GM19238 (cell line): Measurements from ENCODE around the gene FANCC.
"Not testable (repeated sequence)": the region's sequence is repeated elsewhere in the genome, so short reads cannot be mapped to it uniquely, and the experiment has no call there.

Source experiments
- DNase-seq: peaks from one replicate; pipeline ENCODE4 v3.0.0; 2011; ENCODE audit warnings: low spot score; ENCODE audit not compliant: insufficient read length

FANCC gene

GRCh38 chr9:95330720-95331404, 13.4 kb upstream of the FANCC start:
- DNase-seq = no peak

GRCh38 chr9:95329061-95329460, 11.6 kb upstream of the FANCC start:
- not testable (repeated sequence) for DNase-seq

GRCh38 chr9:95327239-95327865, 9.8 kb upstream of the FANCC start:
- no peak for DNase-seq

GRCh38 chr9:95325221-95325620, 7.7 kb upstream of the FANCC start:
- DNase-seq = no peak

- no peak for DNase-seq
Observed at GRCh38 chr9:95317893-95318211, 343 bp upstream of the FANCC start.

GRCh38 chr9:95316794-95317118, 753 bp downstream of the FANCC start:
- peak; percentile 67 for DNase-seq

GRCh38 chr9:95316274-95316673, 1.2 kb downstream of the FANCC start:
- DNase-seq = no peak

GRCh38 chr9:95315108-95315746, 2.3 kb downstream of the FANCC start:
- no peak for DNase-seq

- DNase-seq = no peak
Observed at GRCh38 chr9:95313010-95313498, 4.5 kb downstream of the FANCC start.

GRCh38 chr9:95311961-95312360, 5.5 kb downstream of the FANCC start:
- no peak for DNase-seq

- DNase-seq = no peak
Observed at GRCh38 chr9:95307538-95307937, 10.0 kb downstream of the FANCC start.

GRCh38 chr9:95306819-95307218, 10.7 kb downstream of the FANCC start:
- DNase-seq = no peak

- no peak for DNase-seq
Observed at GRCh38 chr9:95305770-95306492, 11.6 kb downstream of the FANCC start.

- no peak for DNase-seq
Observed at GRCh38 chr9:95302479-95302878, 15.0 kb downstream of the FANCC start.

- no peak for DNase-seq
Observed at GRCh38 chr9:95297760-95298159, 19.7 kb downstream of the FANCC start.

GRCh38 chr9:95297316-95297715, 20.2 kb downstream of the FANCC start:
- no peak for DNase-seq

GRCh38 chr9:95296761-95297160, 20.7 kb downstream of the FANCC start:
- no peak for DNase-seq

- DNase-seq = not testable (repeated sequence)
Observed at GRCh38 chr9:95293296-95293695, 24.2 kb downstream of the FANCC start.

- no peak for DNase-seq
Observed at GRCh38 chr9:95292226-95292625, 25.3 kb downstream of the FANCC start.

- no peak for DNase-seq
Observed at GRCh38 chr9:95286151-95286550, 31.4 kb downstream of the FANCC start.

GRCh38 chr9:95285307-95285706, 32.2 kb downstream of the FANCC start:
- no peak for DNase-seq
